OCI-LY1 (cell line): ENCODE results near the gene TRIM31.

Experiments
- H2AFZ ChIP-seq: fragments of 200-600 bp; sonication (generic), shearing (Covaris generic); 2 replicates; pipeline ENCODE4 v1.6.0; 2014; ENCODE audit warnings: antibody characterized with exemption, mild to moderate bottlenecking, low read length
- H3F3A ChIP-seq: fragments of 200-600 bp; sonication (generic), shearing (Covaris generic); 2 replicates; pipeline ENCODE4 v1.6.0; 2014; ENCODE audit warnings: mild to moderate bottlenecking, antibody characterized with exemption, low read length, moderate library complexity; ENCODE audit not compliant: insufficient read depth
- H3K27ac ChIP-seq: fragments of 200-600 bp; sonication (generic); 2 replicates; pipeline ENCODE4 v1.5.1; 2014; ENCODE audit warnings: low read length, mixed run types, mild to moderate bottlenecking, low read depth; ENCODE audit not compliant: poor library complexity, severe bottlenecking
- H3K27me3 ChIP-seq: fragments of 200-600 bp; sonication (generic); 2 replicates; pipeline ENCODE4 v1.6.0; 2014; ENCODE audit warnings: antibody characterized with exemption, mild to moderate bottlenecking, low read length, moderate library complexity; ENCODE audit not compliant: insufficient read depth
- H3K36me3 ChIP-seq: fragments of 200-600 bp; sonication (generic); 2 replicates; pipeline ENCODE4 v1.6.1; 2014; ENCODE audit warnings: mild to moderate bottlenecking, antibody characterized with exemption, low read length, moderate library complexity, mixed read lengths; ENCODE audit not compliant: insufficient read depth
- H3K4me1 ChIP-seq: fragments of 200-600 bp; sonication (generic); 2 replicates; pipeline ENCODE4 v1.5.1; 2014; ENCODE audit warnings: mild to moderate bottlenecking, low read length, moderate library complexity; ENCODE audit not compliant: insufficient read depth, severe bottlenecking
- H3K4me2 ChIP-seq: fragments of 200-600 bp; sonication (generic), shearing (Covaris generic); 2 replicates; pipeline ENCODE4 v1.6.1; 2014; ENCODE audit warnings: low read length
- H3K4me3 ChIP-seq: fragments of 200-600 bp; sonication (generic); 2 replicates; pipeline ENCODE4 v1.5.1; 2014; ENCODE audit warnings: low read length, low read depth, mild to moderate bottlenecking, mixed read lengths; ENCODE audit not compliant: poor library complexity, severe bottlenecking
- H3K79me2 ChIP-seq: fragments of 200-600 bp; shearing (Covaris generic); 2 replicates; pipeline ENCODE4 v1.6.1; 2016; ENCODE audit warnings: mixed run types, low read length, mixed read lengths; ENCODE audit not compliant: insufficient read depth
- H3K9ac ChIP-seq: fragments of 200-600 bp; sonication (generic), shearing (Covaris generic); 2 replicates; pipeline ENCODE4 v1.6.1; 2014; ENCODE audit warnings: mild to moderate bottlenecking, low read length, mixed read lengths
- H3K9me2 ChIP-seq: fragments of 200-600 bp; sonication (generic), shearing (Covaris generic); 2 replicates; pipeline ENCODE4 v1.6.1; 2014; ENCODE audit warnings: low read depth, mild to moderate bottlenecking, low read length, mixed read lengths
- H3K9me3 ChIP-seq: fragments of 200-600 bp; shearing (Covaris generic); 2 replicates; pipeline ENCODE4 v1.6.1; 2014; ENCODE audit warnings: low read length, mixed read lengths
- H4K20me1 ChIP-seq: fragments of 200-600 bp; sonication (generic), shearing (Covaris generic); 2 replicates; pipeline ENCODE4 v1.6.0; 2016; ENCODE audit warnings: mild to moderate bottlenecking, low read length; ENCODE audit not compliant: insufficient read depth
- EZH2 ChIP-seq: fragments of 200-600 bp; sonication (generic), shearing (Covaris generic); IDR thresholded peaks from 2 replicates; pipeline ENCODE4 v1.8.0; 2017; ENCODE audit warnings: borderline replicate concordance, mixed run types, mild to moderate bottlenecking, antibody characterized with exemption, low read length, moderate library complexity, mixed read lengths
- TF ChIP-seq, protein P1 (sequence below): fragments of 200-600 bp; sonication (generic), shearing (Covaris generic); IDR thresholded peaks from 2 replicates; pipeline ENCODE4 v1.5.1; 2017; ENCODE audit warnings: mild to moderate bottlenecking, antibody characterized with exemption, low read length, moderate library complexity, mixed read lengths

The TRIM31 gene

DNA sequence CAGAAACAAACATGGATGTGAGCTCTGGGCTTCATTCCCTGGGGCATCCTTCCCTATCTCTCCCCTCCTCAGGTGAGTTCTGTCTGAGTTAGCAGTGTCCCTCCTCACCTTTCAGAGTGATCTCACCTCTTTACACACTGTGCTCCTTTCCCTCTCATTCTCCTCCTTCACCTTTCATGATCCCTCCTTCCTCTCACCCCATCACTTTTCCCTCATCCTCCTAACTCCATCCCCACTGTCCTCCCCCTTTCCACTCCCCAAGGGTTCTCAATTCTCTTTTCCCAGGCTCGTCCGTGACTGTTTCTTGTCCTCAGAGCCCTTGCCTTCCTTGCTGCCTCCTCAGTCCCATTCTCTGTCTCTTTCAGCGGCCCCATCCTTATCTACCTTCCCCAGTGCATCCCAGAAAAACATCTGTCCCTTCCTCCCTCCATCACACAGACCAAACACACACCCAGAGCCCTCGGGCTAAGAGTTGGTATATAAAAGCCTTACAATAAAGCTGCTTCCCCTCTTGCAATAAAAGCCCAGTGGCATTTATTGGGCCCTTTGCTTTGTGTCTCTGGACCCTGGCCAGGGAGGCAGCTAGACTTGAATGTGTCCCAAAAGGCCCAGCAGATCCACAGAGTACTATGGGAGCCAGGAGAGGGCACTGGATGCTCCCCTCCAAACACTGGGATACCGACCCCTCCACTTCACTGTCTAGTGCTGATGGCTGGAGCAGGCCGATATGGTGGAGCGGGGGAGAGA, 39.2 kb downstream of the TRIM31 start:
- no peak for TF ChIP-seq EZH2
- TF ChIP-seq, protein P1, sequence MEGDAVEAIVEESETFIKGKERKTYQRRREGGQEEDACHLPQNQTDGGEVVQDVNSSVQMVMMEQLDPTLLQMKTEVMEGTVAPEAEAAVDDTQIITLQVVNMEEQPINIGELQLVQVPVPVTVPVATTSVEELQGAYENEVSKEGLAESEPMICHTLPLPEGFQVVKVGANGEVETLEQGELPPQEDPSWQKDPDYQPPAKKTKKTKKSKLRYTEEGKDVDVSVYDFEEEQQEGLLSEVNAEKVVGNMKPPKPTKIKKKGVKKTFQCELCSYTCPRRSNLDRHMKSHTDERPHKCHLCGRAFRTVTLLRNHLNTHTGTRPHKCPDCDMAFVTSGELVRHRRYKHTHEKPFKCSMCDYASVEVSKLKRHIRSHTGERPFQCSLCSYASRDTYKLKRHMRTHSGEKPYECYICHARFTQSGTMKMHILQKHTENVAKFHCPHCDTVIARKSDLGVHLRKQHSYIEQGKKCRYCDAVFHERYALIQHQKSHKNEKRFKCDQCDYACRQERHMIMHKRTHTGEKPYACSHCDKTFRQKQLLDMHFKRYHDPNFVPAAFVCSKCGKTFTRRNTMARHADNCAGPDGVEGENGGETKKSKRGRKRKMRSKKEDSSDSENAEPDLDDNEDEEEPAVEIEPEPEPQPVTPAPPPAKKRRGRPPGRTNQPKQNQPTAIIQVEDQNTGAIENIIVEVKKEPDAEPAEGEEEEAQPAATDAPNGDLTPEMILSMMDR = no peak
- H3K4me3 ChIP-seq = no peak overlapping the region

DNA sequence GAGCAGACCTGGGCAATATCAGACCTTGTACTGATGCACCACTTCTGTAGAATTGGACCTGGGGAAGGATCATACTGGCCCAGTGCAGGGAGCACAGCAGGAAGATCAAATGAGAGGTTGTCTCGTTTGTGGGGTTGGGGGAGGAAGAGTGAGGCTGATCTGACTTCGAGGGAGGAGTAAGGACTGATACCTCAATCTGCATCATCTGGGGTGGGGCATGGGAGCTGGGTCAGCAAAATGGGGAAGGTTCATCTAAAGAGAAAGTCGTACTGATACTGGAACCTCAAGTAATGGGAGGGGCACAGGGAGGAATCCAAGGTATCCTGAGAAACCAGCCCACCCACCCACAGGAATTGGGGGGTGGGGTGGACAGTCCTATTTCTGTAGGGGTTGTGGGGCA, 41.0 kb downstream of the TRIM31 start:
- no peaks in the 10 kb centered on the region; the same call in 1 of the 2 replicates for H3K27me3 ChIP-seq
- H3K36me3 ChIP-seq = no peaks in the 10 kb centered on the region
- H3K4me1 ChIP-seq = peaks cover 12% of the 10 kb centered on the region
- H3K9ac ChIP-seq = no peak overlapping the region
- no peak overlapping the region for H3K27ac ChIP-seq
- no peaks in the 10 kb centered on the region for H3F3A ChIP-seq
- no peak overlapping the region for H3K4me3 ChIP-seq
- no peaks in the 10 kb centered on the region for H3K9me3 ChIP-seq
- TF ChIP-seq EZH2 = no peak
- TF ChIP-seq, protein P1 = no peak
- no peak overlapping the region for H3K4me2 ChIP-seq
- H2AFZ ChIP-seq = no peak overlapping the region
- no peaks in the 10 kb centered on the region for H3K9me2 ChIP-seq
- peaks cover 7% of the 10 kb centered on the region; the same call in 1 of the 2 replicates for H3K79me2 ChIP-seq
- H4K20me1 ChIP-seq = no peaks in the 10 kb centered on the region

More for the DNA sequence above, 39.2 kb downstream of the TRIM31 start:
- H3K27ac ChIP-seq = no peak overlapping the region
- H3K9ac ChIP-seq = no peak overlapping the region
- H3K27me3 ChIP-seq = no peaks in the 10 kb centered on the region; the same call in 1 of the 2 replicates
- no peak overlapping the region for H3K4me2 ChIP-seq
- no peaks in the 10 kb centered on the region for H4K20me1 ChIP-seq
- H3K79me2 ChIP-seq = no peaks in the 10 kb centered on the region
- no peaks in the 10 kb centered on the region for H3K9me2 ChIP-seq
- H2AFZ ChIP-seq = no peak overlapping the region
- no peaks in the 10 kb centered on the region for H3K4me1 ChIP-seq
- no peaks in the 10 kb centered on the region for H3K36me3 ChIP-seq
- no peaks in the 10 kb centered on the region for H3K9me3 ChIP-seq
- H3F3A ChIP-seq = no peaks in the 10 kb centered on the region

DNA sequence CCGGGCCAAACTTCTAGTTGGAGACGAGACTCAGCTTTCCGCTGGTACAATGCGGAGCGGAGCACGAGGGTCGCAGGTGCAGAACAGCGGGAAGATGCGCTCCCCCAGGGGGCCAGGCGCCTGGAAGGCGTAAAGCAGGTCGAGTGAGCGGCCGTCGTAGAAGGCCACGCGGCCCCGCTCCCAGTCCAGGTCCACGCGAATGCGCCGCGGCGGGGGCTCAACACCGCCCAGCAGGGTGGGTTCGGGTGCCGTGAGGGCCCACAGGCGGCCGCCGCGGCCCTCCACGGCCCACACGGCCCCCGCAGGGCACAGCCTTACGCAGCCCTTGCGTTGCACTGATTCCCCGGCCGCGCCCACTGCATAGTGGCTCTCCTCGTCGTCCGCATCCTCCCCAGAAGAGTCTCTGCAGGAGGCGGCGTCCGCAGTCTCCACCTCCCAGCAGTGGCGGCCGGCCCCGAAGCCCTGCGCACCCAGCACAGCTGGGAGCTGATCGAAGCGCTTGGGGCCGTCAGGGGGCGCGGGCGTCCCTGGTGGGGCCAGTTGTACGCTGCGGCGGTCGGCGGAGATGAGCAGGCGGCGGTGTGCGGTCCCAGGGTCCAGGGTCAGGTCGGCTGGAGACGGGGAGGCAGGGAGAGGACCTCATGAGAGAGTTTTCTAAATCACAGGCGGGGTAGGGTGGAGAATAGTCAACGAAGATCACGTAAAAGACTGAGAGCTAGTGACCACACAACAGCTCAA, 41.6 kb downstream of the TRIM31 start:
- no peak overlapping the region for H2AFZ ChIP-seq
- H3K27me3 ChIP-seq = no peaks in the 10 kb centered on the region; the same call in 1 of the 2 replicates

More for the DNA sequence above, 41.6 kb downstream of the TRIM31 start:
- Histone ChIP-seq H3K27ac (no peak overlapping the region), H3K9me2 (no peaks in the 10 kb centered on the region), H3K4me2 (no peak overlapping the region), H3K4me1 (peaks cover 14% of the 10 kb centered on the region), H3K9ac (no peak overlapping the region), H3F3A (no peaks in the 10 kb centered on the region), H3K4me3 (no peak overlapping the region), H3K79me2 (peaks cover 7% of the 10 kb centered on the region; the same call in 1 of the 2 replicates), H4K20me1 (no peaks in the 10 kb centered on the region), H3K36me3 (no peaks in the 10 kb centered on the region), H3K9me3 (no peaks in the 10 kb centered on the region)
- TF ChIP-seq, protein P1 = no peak
- no peak for TF ChIP-seq EZH2
